Measurements from ENCODE around the gene GPRC5C. TPM values are rescaled to one million over a fixed set of nuclear protein-coding genes. Genes with fewer than 3 reads are reported as not detected.

GPRC5C gene
- total and polyA plus RNA-seq, 2 of the 8 experiments (the other 6 are each of a cell fraction or from before 2014, with no cell fraction given), result 18.3 to 55.8 TPM

- no peak overlapping the region for H3K4ac ChIP-seq (replicated peaks; ENCODE audit: insufficient read length, low read depth, low read length)
- ChIA-PET CTCF (ENCODE audit: partially characterized antibody) (interaction anchor here (0.7 to 8.2 kb wide), 8 partner anchors 8 to 150 kb away, joined by 3 to 93 read pairs (median 6); partner anchors contain the start of gene BTBD17), POLR2A (ENCODE audit: partially characterized antibody) (interaction anchor here (0.9 to 3.2 kb wide), 4 partner anchors 9 to 87 kb away, joined by 3 to 22 read pairs (median 6); no protein-coding TSS in a partner anchor)
- peak overlapping the region; percentile 11; the same call in 1 of the 2 replicates for H2BK12ac ChIP-seq (ENCODE audit: low read depth, low read length)
- DNase-seq (ENCODE audit: low read depth in 1 of 2, low spot score in 2 of 2) (peak in 1 of 2 experiments; percentile 58), FAIRE-seq (no peak)
- H2AK5ac ChIP-seq (ENCODE audit: low read depth, low read length), result no peak overlapping the region; the same call in 1 of the 2 replicates
- peaks cover 0 to 16% (median 11%) of the 10 kb centered on the region in 4 experiments; a peak in 6 of 7 replicates for H3K27me3 ChIP-seq (replicated peaks in 1 of 4; ENCODE audit: control insufficient read depth in 3 of 4, extremely low read depth in 1 of 4, insufficient read depth in 3 of 4, low read length in 3 of 4)
- H3K56ac ChIP-seq (replicated peaks; ENCODE audit: insufficient read length, low read depth, low read length), result no peak overlapping the region
- no peaks in the 10 kb centered on the region for H3K79me1 ChIP-seq (ENCODE audit: low read depth, low read length)
- peak overlapping the region; percentile 36; the same call in 1 of the 2 replicates for H2BK15ac ChIP-seq (ENCODE audit: low read length)
- peak overlapping the region; percentile 60 for H3K18ac ChIP-seq (ENCODE audit: extremely low read depth, low read length)
- no peak overlapping the region for H4K91ac ChIP-seq (replicated peaks; ENCODE audit: insufficient read length, low read length)
- H3K27ac ChIP-seq (ENCODE audit: low read depth, low read length), result no peak overlapping the region; the same call in 1 of the 2 replicates
- no peak overlapping the region for H3K9ac ChIP-seq (replicated peaks in 1 of 4; ENCODE audit: extremely low read depth in 1 of 4, low read depth in 3 of 4, low read length in 3 of 4)
- no peaks in the 10 kb centered on the region for H3K36me3 ChIP-seq (ENCODE audit: control insufficient read depth in 2 of 4, insufficient read depth in 4 of 4, low read length in 3 of 4)
- WGBS, 2 experiments (ENCODE audit: extremely low coverage in 1 of 2, insufficient coverage in 1 of 2, insufficient read length in 1 of 2, insufficient replicate concordance in 2 of 2, low coverage in 1 of 2, low lambda C conversion rate in 2 of 2, missing lambda C conversion rate in 1 of 2), result 44% methylated on average over 22 of the region's 22 CpGs; no CpG with 5 or more reads in 1 of the 2 experiments
- peaks cover 3 to 37% (median 29%) of the 10 kb centered on the region in 4 experiments for H3K4me1 ChIP-seq (replicated peaks in 1 of 4; ENCODE audit: control insufficient read depth in 3 of 4, insufficient read depth in 4 of 4, low read length in 3 of 4)
- no peaks in the 10 kb centered on the region for H3K79me2 ChIP-seq (ENCODE audit: control insufficient read depth in 1 of 2, insufficient read depth in 2 of 2, low read length in 2 of 2)
- H4K20me1 ChIP-seq (replicated peaks in 1 of 2; ENCODE audit: control insufficient read depth in 1 of 2, insufficient read depth in 2 of 2, low read length in 2 of 2), result peaks cover 2 to 4% of the 10 kb centered on the region in 2 experiments
- TF ChIP-seq HDAC2 (IDR thresholded peaks at IDR 0.05; ENCODE audit: borderline replicate concordance in 1 of 2, low read depth in 2 of 2, low read length in 2 of 2) (0 out of 4 replicates have a peak, but pooled peaks of 1 of the 2 experiments have one; percentile 1), TAF1 (IDR thresholded peaks at IDR 0.05; ENCODE audit: low read depth, low read length) (0 out of 2 replicates have a peak, but pooled peaks have one; percentile 7), KDM4A (IDR thresholded peaks at IDR 0.05; ENCODE audit: low read depth, low read length, severe bottlenecking) (no peak), SAP30 (IDR thresholded peaks at IDR 0.05; ENCODE audit: insufficient read depth, insufficient replicate concordance, low read length) (no peak), SUZ12 (IDR thresholded peaks at IDR 0.05; ENCODE audit: low read length) (no peak), HDAC6 (IDR thresholded peaks at IDR 0.05; ENCODE audit: low read depth, low read length) (no peak), BCL11A (IDR thresholded peaks at IDR 0.05; ENCODE audit: low read depth in 2 of 2, low read length in 2 of 2) (no peak), CTBP2 (IDR thresholded peaks at IDR 0.05; ENCODE audit: borderline replicate concordance, insufficient read depth, insufficient read length, low read length) (no peak), SIRT6 (IDR thresholded peaks at IDR 0.05; ENCODE audit: low read length) (no peak), EZH2 (IDR thresholded peaks at IDR 0.05; ENCODE audit: low read depth, low read length, severe bottlenecking) (no peak)
- H2BK120ac ChIP-seq (replicated peaks; ENCODE audit: low read depth, low read length), result no peak overlapping the region
- H2AFZ ChIP-seq (ENCODE audit: low read length), result no peak overlapping the region
- no peaks in the 10 kb centered on the region for H3K9me3 ChIP-seq (ENCODE audit: insufficient read depth in 2 of 2, low read depth in 1 of 2, low read length in 1 of 2)
- no peak overlapping the region for H3K14ac ChIP-seq (ENCODE audit: insufficient read length)
- peak overlapping the region; percentile 24 to 64 (median 35) for H3K4me3 ChIP-seq (ENCODE audit: extremely low read depth in 1 of 4, insufficient read depth in 2 of 4, low read depth in 3 of 4, low read length in 4 of 4)
- peak overlapping the region; percentile 20 for H4K8ac ChIP-seq (ENCODE audit: extremely low read depth, insufficient read depth, low read length)
- H2BK5ac ChIP-seq (ENCODE audit: low read depth, low read length), result no peak overlapping the region
- H3K23me2 ChIP-seq (ENCODE audit: low read depth, low read length), result peaks cover 11% of the 10 kb centered on the region; the same call in 1 of the 2 replicates
- H4K5ac ChIP-seq (ENCODE audit: insufficient read length, low read depth, low read length), result no peak overlapping the region
- H3K4me2 ChIP-seq (ENCODE audit: insufficient read depth in 1 of 2, low read depth in 2 of 2, low read length in 2 of 2), result peak overlapping the region; percentile 77 to 84
- H2BK20ac ChIP-seq (ENCODE audit: low read length), result no peak overlapping the region
- no peak overlapping the region for H3K23ac ChIP-seq (ENCODE audit: insufficient read length)
These were observed 21.2 kb downstream of the GPRC5C start for GRCh38 chr17:74452841-74453661.
